Pericardium fibroblast (primary cell): ENCODE measurements around the gene B3GNT8. TPM values are rescaled to one million over a fixed set of nuclear protein-coding genes. Genes with fewer than 3 reads are reported as not detected.

ENCODE experiments used
- total RNA-seq: library from RNA; depleted of rRNA; stranded (reverse); fragments of >200 nt; gene quantifications from 2 replicates; pipeline ENCODE4 v1.2.3, GENCODE V29; 2015

The B3GNT8 gene
- 1.6 and 4.6 TPM in 2 replicates for total RNA-seq

GRCh38 chr19:41426952-41427646 lies at the start of gene B3GNT8:
Gene B3GNT8, minus strand, starts transcription at chr19:41427374. Its CDS starts 596 bp downstream, at chr19:41426778.

GRCh38 chr19:41442473-41443355 lies 15.5 kb upstream of the B3GNT8 start, which contains the start of gene ERICH4:
Gene ERICH4, plus strand, starts transcription at chr19:41443156. Its CDS starts 14 bp downstream, at chr19:41443170.

DNA sequence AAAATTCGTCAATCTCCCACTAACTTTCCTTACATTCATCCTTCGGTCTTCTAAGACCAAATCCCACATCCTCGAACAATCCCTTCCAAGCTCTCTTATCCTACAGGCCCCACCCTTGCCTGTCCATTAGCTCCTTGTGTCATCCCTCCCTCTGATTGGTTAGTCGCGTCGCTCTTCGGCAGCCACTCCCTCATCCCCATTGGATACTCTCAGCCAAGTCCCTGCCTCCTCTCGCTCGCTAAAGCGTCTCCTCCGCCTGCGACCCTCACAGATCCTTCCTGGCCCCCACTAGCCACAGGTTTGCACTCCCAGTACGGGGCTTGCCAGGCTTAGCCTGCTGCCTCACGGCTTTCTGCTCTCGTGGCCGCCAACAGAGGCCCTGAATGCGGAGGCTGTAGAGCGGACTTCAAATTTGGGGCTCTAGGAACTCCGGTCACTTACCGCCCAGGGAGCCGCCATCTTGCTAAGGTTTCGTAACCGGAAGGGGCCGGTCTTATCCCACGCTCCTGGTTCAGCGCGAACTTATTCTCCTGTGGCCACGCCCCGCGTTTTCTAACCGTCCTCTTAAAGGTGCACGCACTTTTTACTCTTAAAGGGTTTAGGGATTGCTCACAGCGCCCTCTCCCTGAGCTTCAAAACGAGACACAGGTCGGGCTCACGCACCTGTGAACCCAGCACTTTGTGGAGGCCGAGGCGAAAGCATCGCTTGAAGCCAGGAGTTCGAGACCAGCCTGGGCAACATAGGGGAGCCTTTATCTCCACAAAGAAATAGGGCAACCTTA lies 12.5 kb upstream of the B3GNT8 start, which contains the start of gene DMAC2:
DMAC2 (minus strand) TSS at position 472 of the 782 bp plus-strand sequence; CDS start at position 459, 13 bp downstream.

GRCh38 chr19:41397086-41398049 lies 29.8 kb downstream of the B3GNT8 start, which contains the start of the genes BCKDHA and EXOSC5:
Gene BCKDHA, plus strand, starts transcription at chr19:41397818. Its CDS starts 10 bp downstream, at chr19:41397828.
Gene EXOSC5, minus strand, starts transcription at chr19:41397359. Its CDS starts 31 bp downstream, at chr19:41397328.

DNA sequence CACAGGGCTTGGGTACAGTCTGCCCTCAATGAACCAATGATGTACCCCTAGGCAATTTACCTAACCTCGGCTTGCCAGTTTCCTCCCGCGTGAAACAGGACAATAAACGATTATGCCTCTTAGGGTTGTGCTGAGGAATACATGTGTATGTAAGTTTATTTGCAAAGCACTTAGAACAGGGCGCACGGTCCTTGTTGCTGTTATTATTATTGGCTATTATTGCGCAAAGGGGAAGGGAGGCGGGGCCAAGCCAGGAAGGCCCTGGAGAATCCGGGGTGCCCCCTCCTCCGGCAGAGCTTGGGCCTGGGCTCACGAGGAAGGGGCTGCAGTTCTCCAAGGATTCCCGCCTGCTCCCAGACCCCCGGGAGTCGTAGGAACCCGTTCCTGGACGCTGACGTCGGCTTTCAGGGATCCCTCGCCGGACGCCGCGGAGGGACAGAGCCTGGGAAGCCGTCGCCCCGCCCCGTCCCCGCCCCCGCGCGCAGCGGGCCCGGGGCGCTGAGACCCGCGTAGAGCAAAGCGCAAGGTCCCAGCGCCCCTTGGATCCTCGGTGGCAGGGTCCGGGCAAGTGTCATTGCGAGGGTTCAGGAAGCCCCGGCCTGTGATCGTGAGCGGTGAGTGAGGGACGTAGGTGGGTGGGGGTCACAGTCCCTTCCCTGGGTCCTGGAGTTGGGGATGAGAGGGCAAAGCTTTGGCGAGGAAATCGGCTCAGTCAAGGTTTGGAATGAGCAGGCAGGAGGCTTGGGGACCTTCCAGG lies 50.8 kb downstream of the B3GNT8 start, which contains the start of gene TMEM91:
TMEM91 (plus strand) TSS at position 293 of the 757 bp plus-strand sequence. CDS start 1,777 bp downstream, outside the sequence.

Other genes with a start within 250 kb of the B3GNT8 start
- gene CYP2S1, start 234.2 kb downstream of the B3GNT8 start, total RNA-seq: 0.09 and 0.70 TPM in 2 replicates
- 75.6 and 94.9 TPM in 2 replicates for gene AXL, start 208.2 kb downstream of the B3GNT8 start, total RNA-seq
- 96.9 and 108 TPM in 2 replicates for gene HNRNPUL1, start 163.0 kb downstream of the B3GNT8 start, total RNA-seq
- 10.6 and 18.0 TPM in 2 replicates for gene CCDC97, start 117.2 kb downstream of the B3GNT8 start, total RNA-seq
- 27.4 and 28.7 TPM in 2 replicates for gene TGFB1, start 73.5 kb downstream of the B3GNT8 start, total RNA-seq
- 5.1 and 9.4 TPM in 2 replicates for gene B9D2, start 63.2 kb downstream of the B3GNT8 start, total RNA-seq
- 4.1 and 16.9 TPM in 2 replicates for gene TMEM91, start 50.8 kb downstream of the B3GNT8 start, total RNA-seq
- 18.4 and 20.7 TPM in 2 replicates for gene EXOSC5, start 30.0 kb downstream of the B3GNT8 start, total RNA-seq
- 14.2 and 23.9 TPM in 2 replicates for gene BCKDHA, start 29.6 kb downstream of the B3GNT8 start, total RNA-seq
- 33.1 and 50.9 TPM in 2 replicates for gene DMAC2, start 12.5 kb upstream of the B3GNT8 start, total RNA-seq
- gene ERICH4, start 15.8 kb upstream of the B3GNT8 start, total RNA-seq: not detected in 2 replicates
- not detected in 2 replicates for gene CEACAM21, start 148.8 kb upstream of the B3GNT8 start, total RNA-seq
- gene CEACAM4, start 199.7 kb upstream of the B3GNT8 start, total RNA-seq: not detected in 2 replicates